HG03095 (cell line): Measurements from ENCODE around the gene HNF1B.
"Not testable (repeated sequence)": the region's sequence is repeated elsewhere in the genome, so short reads cannot be mapped to it uniquely, and the experiment has no call there.

Experiments used
- ATAC-seq: cut with Tn5 transposase; IDR thresholded peaks from one replicate; pipeline ENCODE4 v1.9.1; 2021; ENCODE audit warnings: moderate library complexity; ENCODE audit not compliant: unreplicated experiment

Gene HNF1B

DNA sequence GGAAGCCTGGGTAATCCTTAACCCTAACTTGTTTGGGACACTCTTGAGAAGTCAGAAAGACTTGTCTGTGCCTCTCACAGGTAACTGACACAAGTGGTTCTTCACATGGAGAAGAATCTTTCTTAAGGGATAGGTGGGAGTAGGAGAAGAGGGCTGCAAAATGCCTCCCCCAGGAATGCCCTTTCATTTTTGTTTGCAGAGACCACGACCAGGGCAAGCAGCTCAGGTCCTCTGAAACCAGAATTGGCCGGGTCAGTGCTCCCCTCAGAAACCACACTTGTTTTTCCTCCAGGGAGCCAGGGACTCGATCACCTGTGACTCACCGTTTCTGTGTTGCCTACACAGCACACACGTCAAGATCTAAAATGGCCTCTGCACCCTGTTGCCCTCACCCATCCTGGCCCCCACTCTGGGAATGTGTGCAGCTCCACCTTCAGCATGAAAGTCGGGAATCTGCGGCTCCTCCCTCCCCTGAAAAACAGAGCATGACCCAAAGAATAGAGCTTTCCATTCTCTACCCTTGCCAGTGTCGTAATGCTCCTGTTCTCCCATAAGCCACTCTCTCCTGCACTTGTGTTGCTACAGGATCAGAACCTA, 36.1 kb downstream of the HNF1B start:
- no peak for ATAC-seq

GRCh38 chr17:37708008-37708615, 36.7 kb downstream of the HNF1B start:
- ATAC-seq: no peak

DNA sequence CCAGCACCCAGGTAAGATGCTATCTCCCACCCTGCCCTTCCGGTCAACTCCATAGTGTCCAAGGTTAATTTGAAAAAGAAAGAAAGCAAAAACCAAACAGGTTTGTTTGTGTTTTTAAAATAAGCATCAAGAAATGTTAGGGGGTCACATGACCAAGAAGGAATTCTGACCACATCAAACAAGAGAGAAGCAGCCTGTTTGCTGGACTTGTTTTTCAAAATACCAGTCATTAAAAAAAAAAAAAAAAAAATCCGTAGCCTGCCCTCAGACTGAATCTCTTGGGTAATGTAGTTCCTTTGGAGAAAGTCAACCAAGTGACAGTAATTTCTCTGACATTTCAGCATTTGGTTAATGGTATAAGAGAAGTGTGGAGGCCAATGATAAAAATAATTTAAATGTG, 38.4 kb downstream of the HNF1B start:
- ATAC-seq: no peak

DNA sequence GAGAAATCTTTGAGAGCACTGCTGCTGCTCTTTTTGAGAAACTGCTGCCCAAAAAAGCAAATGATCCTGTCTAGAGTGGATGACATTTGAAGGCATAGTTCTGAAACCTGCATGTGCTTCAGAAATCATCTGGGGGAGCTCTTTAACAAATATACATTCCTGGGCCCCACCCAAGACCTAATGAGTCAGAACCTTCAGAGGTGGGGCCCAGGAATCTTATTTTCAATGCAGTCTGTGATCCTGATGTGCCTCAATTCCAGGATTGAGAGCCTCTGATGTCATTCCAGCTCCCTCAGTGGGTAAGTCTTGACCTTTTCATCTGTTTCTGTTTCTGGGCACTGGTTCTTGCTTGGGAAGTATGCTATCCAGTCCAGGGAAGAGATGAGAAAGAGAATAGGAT, 42.3 kb downstream of the HNF1B start:
- no peak for ATAC-seq

GRCh38 chr17:37701496-37701898, 43.4 kb downstream of the HNF1B start:
- no peak for ATAC-seq

GRCh38 chr17:37700881-37701280, 44.0 kb downstream of the HNF1B start:
- no peak for ATAC-seq

DNA sequence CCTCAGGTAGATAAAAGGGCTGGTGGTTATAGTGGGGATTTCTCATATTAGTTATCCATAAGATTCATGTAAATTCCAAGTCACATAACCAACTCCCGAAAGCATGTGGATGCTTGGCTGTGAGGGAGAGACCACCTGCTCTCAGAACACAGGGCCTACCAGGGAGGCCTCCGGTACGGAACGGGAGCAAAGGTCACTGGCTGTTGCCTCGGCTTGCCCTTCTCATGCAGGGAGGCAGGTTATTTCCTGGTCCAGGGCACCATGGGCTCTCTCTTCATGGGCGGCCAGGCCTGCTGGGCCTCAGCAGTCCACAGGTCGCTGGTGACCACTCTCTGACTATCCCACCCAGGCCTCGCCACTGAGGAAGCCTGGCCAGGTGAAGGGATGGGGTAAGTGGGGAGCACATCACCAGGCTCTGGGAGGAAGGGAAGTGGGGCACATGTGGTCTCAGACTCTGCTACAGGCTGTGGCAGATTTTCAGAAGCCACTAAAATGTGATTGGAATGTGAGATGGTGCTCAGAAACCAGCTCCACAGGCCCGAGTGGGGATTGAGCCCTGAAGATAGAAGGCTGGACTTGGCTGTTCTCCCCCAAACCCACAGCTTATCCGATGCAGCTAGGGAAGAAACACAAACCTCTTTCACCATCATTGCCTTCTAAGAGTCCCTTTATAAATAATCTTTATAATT, 45.4 kb downstream of the HNF1B start:
- no peak for ATAC-seq

DNA sequence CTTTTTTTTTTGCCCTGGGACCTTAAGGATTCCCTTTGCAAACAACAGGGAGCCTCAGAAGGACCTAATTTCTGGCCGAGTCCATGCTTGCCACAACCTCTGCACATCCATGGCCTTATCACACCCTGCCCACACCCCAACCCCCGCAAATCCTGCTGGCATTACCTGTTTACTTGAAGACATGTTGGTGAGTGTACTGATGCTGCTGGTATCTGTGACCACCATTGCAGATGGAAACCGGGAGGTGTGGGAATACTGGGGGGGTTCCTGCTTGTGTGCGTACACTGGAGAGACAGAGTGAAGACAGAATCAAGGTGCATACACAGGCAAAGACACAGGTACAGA, 46.0 kb downstream of the HNF1B start:
- no peak for ATAC-seq

DNA sequence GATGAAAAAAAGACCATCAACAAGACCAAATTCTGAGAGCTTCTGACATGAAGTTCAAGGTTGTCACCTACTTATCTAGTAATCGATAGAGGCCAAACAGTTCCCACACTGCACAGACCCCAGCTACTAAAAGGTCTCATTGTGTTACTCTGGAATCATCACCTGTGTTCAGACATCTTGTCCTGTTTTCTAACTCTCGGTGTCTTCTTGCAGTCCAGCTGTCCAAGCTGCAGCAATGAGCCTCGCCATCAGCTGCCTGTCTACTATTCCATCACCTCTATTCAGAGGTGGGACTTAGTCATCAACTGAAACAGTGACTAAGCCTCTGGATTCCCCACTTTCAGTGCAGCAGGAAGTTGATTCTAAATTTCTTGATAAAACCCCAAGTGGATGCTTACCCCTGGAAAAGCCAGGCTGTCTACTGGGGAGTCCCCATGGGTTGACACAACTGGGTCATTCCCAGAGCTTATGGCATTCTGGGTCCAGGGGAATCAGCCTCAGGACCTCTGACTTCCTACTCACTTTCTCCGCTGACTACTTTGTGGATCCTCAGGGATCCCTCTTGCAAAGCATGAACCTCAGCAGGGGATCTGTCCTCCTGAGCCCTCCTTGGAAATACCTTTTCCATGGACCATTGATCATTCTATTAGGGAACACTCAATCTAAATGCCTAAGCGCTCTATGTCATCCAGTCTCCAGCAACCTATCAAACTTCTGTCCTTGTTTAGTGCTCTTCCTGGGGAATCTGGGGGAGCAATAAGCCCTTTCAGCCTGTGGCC, 46.5 kb downstream of the HNF1B start:
- ATAC-seq: no peak

DNA sequence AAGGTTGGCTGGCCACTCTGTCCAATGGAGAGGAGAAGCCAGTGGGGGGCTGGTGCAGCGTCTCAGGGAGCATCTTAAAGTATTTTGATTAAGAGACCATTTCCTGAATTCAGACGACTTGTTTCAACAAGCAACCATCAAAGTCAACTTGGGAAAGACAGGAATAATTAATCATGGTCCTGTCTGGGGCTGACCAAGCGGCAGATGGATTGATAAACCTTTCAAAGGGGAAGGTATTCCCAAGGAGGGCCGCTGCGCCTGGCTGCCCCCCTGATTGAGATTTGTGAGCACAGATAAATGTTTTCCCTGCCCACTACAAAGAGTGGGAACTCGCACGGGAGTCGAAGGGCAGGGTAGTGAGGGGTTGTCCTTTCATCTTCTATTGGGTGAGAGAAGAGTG, 47.5 kb downstream of the HNF1B start:
- ATAC-seq: no peak

GRCh38 chr17:37696366-37696765, 48.5 kb downstream of the HNF1B start:
- ATAC-seq: no peak

GRCh38 chr17:37695726-37696125, 49.1 kb downstream of the HNF1B start:
- ATAC-seq: no peak

GRCh38 chr17:37694734-37695133, 50.1 kb downstream of the HNF1B start:
- no peak for ATAC-seq

DNA sequence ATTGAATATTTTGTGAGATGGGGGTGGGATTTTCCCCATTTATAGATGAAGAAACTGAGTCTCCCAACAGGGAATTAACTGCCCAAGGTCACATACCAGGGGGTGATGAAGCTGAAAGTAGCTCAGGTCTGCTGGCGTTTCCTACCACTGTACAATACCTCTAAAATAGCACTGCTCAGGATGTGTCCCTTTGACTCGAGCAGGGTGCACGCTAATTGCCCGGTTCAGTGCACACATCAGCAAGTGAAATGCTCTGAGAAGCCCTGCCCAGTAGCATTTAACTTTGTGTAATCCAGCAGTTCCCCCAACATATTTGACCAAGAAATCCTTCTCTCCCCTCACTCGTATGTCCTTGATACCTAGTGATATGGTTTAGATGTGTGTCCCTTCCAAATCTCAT, 51.5 kb downstream of the HNF1B start:
- no peak for ATAC-seq

DNA sequence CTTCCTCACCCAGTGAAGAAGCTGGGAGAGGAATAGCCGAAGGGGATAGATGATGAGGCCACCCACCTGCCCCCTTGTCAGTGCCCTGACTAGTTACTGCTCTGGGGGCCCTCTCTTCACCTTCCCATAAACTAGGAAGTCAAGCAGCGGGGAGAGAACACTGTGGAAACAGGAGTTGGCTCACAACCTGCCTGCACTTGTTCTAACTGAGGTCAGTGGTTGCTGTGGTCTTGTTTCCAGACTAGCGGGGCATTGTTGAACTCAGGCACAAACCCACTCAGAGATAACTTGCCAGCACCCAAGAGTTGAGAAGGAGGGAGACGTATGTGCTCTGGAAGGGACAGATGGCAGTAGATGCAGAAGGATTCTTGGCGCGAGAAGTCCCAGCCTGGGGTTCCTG, 53.1 kb downstream of the HNF1B start:
- ATAC-seq: no peak

GRCh38 chr17:37689317-37689716, 55.5 kb downstream of the HNF1B start:
- no peak for ATAC-seq

- ATAC-seq: no peak
These were observed 61.3 kb downstream of the HNF1B start for GRCh38 chr17:37683454-37683984.

GRCh38 chr17:37682007-37682406, 62.9 kb downstream of the HNF1B start:
- ATAC-seq: no peak

DNA sequence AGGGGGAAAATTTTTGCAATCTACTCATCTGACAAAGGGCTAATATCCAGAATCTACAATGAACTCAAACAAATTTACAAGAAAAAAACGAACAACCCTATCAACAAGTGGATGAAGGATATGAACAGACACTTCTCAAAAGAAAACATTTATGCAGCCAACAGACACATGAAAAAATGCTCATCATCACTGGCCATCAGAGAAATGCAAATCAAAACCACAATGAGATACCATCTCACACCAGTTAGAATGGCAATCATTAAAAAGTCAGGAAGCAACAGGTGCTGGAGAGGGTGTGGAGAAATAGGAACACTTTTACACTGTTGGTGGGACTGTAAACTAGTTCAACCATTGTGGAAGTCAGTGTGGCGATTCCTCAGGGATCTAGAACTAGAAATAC, 64.9 kb downstream of the HNF1B start:
- not testable (repeated sequence) for ATAC-seq

- ATAC-seq: no peak
These were observed 66.8 kb downstream of the HNF1B start for GRCh38 chr17:37678036-37678435.

DNA sequence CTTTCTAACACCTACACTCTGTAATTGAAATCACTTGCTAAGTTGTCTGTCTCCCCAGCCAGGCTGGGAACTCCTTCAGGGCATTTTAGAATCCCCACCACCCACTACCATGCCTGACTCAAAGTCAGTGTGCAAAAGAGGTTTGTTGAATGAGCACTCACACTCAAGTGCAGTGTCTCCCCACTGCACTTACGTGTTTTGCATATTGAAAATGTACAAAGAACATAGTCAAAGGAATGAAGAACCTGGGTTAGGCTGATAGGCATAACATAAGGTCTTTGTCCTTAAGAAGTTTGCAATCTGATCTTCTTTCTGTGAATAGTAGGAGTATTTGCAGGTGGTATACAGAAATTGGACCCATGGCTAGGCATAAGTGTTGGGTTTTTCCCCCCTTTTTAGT, 67.8 kb downstream of the HNF1B start:
- no peak for ATAC-seq
